Measurements from ENCODE around the gene TNPO3.
"Not testable (repeated sequence)": the region's sequence is repeated elsewhere in the genome, so short reads cannot be mapped to it uniquely, and the experiment has no call there.

DNA sequence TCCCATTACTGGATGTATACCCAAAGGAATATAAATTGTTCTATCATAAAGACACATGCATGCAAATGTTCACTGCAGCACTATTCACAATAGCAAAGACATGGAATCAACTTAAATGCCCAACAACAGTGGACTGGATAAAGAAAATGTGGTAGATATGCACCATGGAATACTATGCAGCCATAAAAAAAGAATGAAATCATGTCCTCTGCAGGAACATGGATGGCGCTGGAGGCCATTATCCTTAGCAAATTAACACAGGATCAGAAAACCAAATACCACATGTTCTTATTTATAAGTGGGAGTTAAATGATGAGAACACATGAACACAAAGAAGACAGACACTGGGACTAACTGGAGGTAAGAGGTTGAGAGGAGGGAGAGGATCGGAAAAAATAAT, 16.4 kb downstream of the TNPO3 start:
- not testable (repeated sequence) for TF ChIP-seq CTCF, POLR2A (IDR thresholded peaks at IDR 0.05)
